Measurements from ENCODE around the gene SCYGR2.

GRCh38 chr2:227613272-227613660 lies 14.6 kb downstream of the SCYGR2 start:
- no peak for TF ChIP-seq EGR1 (IDR thresholded peaks at IDR 0.05; ENCODE audit: low read depth)
- TF ChIP-seq ZNF274 (IDR thresholded peaks at IDR 0.05; ENCODE audit: low read depth, low read length) = no peak
- TF ChIP-seq POLR2A (IDR thresholded peaks at IDR 0.05; ENCODE audit: borderline replicate concordance, extremely low read depth, insufficient read depth, insufficient read length) = no peak
- no peak for TF ChIP-seq CTCF (IDR thresholded peaks at IDR 0.05 in 2 of 3, conservative IDR thresholded peaks at IDR 0.05 in 1 of 3; ENCODE audit: borderline replicate concordance in 1 of 3, insufficient read depth in 1 of 3, low read depth in 2 of 3, low read length in 2 of 3)
- no peak for TF ChIP-seq YY1 (IDR thresholded peaks at IDR 0.05; ENCODE audit: extremely low read depth, insufficient replicate concordance, low read depth, low read length)
- no peak for TF ChIP-seq CEBPB (IDR thresholded peaks at IDR 0.05; ENCODE audit: low read depth)
- no peak for TF ChIP-seq SRF (IDR thresholded peaks at IDR 0.05; ENCODE audit: low read depth)
- no peak for TF ChIP-seq ZFX (IDR thresholded peaks at IDR 0.05)
- no peak for TF ChIP-seq ZBTB33 (IDR thresholded peaks at IDR 0.05; ENCODE audit: extremely low read depth, insufficient replicate concordance, low read length)
